Neural progenitor cell (in vitro differentiated cells): ENCODE results near the gene KRTAP5-6. TPM values are rescaled to one million over a fixed set of nuclear protein-coding genes. Genes with fewer than 3 reads are reported as not detected.

ENCODE experiments used
- DNase-seq: peaks from one replicate; pipeline ENCODE4 v3.0.0-alpha.2; 2016; ENCODE audit warnings: low spot score
- H2AFZ ChIP-seq: fragments of 200-600 bp; sonication (generic); replicated peaks from 2 replicates; pipeline ENCODE4 v1.6.1; 2016; ENCODE audit warnings: antibody characterized with exemption
- H3F3A ChIP-seq: fragments of 200-600 bp; sonication (generic); 2 replicates; pipeline ENCODE4 v1.6.1; 2016; ENCODE audit warnings: antibody characterized with exemption, low read depth
- H3K27ac ChIP-seq: fragments of 200-600 bp; sonication (generic); 2 replicates; pipeline ENCODE4 v1.5.1; 2016; ENCODE audit warnings: mild to moderate bottlenecking
- H3K27me3 ChIP-seq: fragments of 200-600 bp; sonication (generic); 2 replicates; pipeline ENCODE4 v1.6.1; 2016; ENCODE audit warnings: mild to moderate bottlenecking, moderate library complexity
- H3K36me3 ChIP-seq: fragments of 200-600 bp; sonication (generic); 2 replicates; pipeline ENCODE4 v1.5.1; 2016
- H3K4me1 ChIP-seq: fragments of 200-600 bp; sonication (generic); 2 replicates; pipeline ENCODE4 v1.6.1; 2016; ENCODE audit warnings: mixed run types
- H3K4me2 ChIP-seq: fragments of 200-600 bp; sonication (generic); 2 replicates; pipeline ENCODE4 v1.6.1; 2016
- H3K4me3 ChIP-seq: fragments of 200-600 bp; sonication (generic); 2 replicates; pipeline ENCODE4 v1.5.1; 2016
- H3K79me2 ChIP-seq: fragments of 200-600 bp; sonication (generic); 2 replicates; pipeline ENCODE4 v1.6.1; 2016; ENCODE audit warnings: low read depth
- H3K9ac ChIP-seq: fragments of 200-600 bp; sonication (generic); 2 replicates; pipeline ENCODE4 v1.6.1; 2016
- H3K9me3 ChIP-seq: fragments of 200-600 bp; sonication (generic); 2 replicates; pipeline ENCODE4 v1.5.1; 2016; ENCODE audit warnings: low read depth
- H4K20me1 ChIP-seq: fragments of 200-600 bp; sonication (generic); 2 replicates; pipeline ENCODE4 v1.6.1; 2016; ENCODE audit warnings: low read depth
- H3K27ac Mint-ChIP-seq: 3 replicates; pipeline ENCODE4 v1.8.0; 2021; ENCODE audit warnings: mixed read lengths
- H3K27me3 Mint-ChIP-seq: 2 replicates; pipeline ENCODE4 v1.8.0; 2022; ENCODE audit warnings: low read depth, mild to moderate bottlenecking, inconsistent platforms, moderate library complexity, mixed read lengths; ENCODE audit not compliant: insufficient read depth
- H3K36me3 Mint-ChIP-seq: 3 replicates; pipeline ENCODE4 v1.8.0; 2021; ENCODE audit warnings: mixed read lengths
- H3K4me1 Mint-ChIP-seq: 3 replicates; pipeline ENCODE4 v1.8.0; 2021; ENCODE audit warnings: mixed read lengths
- H3K4me3 Mint-ChIP-seq: 3 replicates; pipeline ENCODE4 v1.8.0; 2021; ENCODE audit warnings: mild to moderate bottlenecking, moderate library complexity, mixed read lengths
- H3K9me3 Mint-ChIP-seq: 3 replicates; pipeline ENCODE4 v1.8.0; 2020; ENCODE audit warnings: mixed read lengths
- EZH2 ChIP-seq: fragments of 200-600 bp; sonication (generic); IDR thresholded peaks from 2 replicates; pipeline ENCODE4 v1.6.1; 2017; ENCODE audit warnings: antibody characterized with exemption, mild to moderate bottlenecking, moderate library complexity
- EZH2phosphoT487 ChIP-seq: fragments of 200-600 bp; sonication (generic); IDR thresholded peaks from 2 replicates; pipeline ENCODE4 v1.6.1; 2017; ENCODE audit warnings: antibody characterized with exemption
- total RNA-seq: library from RNA; depleted of rRNA; stranded (reverse); fragments of >200 nt; gene quantifications from 2 replicates; pipeline ENCODE4 v1.2.3, GENCODE V29; 2015; ENCODE audit warnings: low replicate concordance
- TF ChIP-seq, protein P1 (sequence below): fragments of 200-600 bp; sonication (generic); IDR thresholded peaks from 2 replicates; pipeline ENCODE4 v1.5.1; 2017; ENCODE audit warnings: antibody characterized with exemption, mild to moderate bottlenecking

The KRTAP5-6 gene
- total RNA-seq, 1 donor from 2014 or later, result not detected

DNA sequence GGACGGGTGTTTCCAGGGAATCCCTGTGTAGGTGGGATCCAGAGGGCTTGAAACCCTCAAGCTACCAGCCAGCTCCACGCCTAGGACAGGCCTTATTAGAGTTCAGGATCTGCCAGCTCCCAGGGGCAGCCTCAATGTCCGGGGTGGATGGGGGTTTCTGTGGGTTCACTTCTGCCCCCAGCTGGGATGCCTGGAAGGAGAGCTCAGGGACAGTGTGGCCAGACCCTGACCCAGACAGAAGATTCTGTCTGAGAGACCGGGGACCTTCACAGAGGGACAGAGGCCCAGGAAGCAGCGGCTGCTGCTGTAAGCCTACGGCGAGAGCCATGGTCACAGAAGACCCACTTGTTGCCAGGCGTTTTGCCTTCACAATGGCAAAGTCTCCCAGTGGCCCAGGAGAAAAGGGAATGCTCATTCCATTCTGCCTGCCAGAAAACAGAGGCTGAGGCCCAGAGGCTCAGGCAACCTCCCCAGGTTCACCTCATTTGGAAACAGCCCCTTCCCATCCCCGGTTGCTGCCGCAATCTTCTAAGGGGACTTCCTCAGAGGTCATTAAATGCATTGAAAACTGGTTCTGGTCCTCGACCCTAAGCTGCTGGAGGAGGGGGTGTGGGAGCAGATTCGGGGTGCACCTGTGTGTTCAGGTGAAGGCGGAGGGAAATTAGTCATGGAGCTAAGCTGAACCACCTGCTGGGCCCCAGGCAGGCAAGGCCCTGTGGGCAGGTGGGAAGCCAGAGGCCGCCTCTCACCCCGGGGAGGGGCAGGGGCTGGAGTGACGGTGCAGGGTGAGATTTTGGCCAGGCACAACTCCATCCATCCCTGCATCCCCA, 4.9 kb upstream of the KRTAP5-6 start:
- TF ChIP-seq EZH2phosphoT487, result no peak
- TF ChIP-seq, protein P1, sequence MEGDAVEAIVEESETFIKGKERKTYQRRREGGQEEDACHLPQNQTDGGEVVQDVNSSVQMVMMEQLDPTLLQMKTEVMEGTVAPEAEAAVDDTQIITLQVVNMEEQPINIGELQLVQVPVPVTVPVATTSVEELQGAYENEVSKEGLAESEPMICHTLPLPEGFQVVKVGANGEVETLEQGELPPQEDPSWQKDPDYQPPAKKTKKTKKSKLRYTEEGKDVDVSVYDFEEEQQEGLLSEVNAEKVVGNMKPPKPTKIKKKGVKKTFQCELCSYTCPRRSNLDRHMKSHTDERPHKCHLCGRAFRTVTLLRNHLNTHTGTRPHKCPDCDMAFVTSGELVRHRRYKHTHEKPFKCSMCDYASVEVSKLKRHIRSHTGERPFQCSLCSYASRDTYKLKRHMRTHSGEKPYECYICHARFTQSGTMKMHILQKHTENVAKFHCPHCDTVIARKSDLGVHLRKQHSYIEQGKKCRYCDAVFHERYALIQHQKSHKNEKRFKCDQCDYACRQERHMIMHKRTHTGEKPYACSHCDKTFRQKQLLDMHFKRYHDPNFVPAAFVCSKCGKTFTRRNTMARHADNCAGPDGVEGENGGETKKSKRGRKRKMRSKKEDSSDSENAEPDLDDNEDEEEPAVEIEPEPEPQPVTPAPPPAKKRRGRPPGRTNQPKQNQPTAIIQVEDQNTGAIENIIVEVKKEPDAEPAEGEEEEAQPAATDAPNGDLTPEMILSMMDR, result no peak
- no peak for TF ChIP-seq EZH2
- Histone ChIP-seq H3K27ac (no peak overlapping the region), H3K9ac (no peak overlapping the region), H3K36me3 (no peaks in the 10 kb centered on the region), H3K4me3 (no peak overlapping the region), H3K27me3 (peaks cover 9% of the 10 kb centered on the region), H3K9me3 (no peaks in the 10 kb centered on the region), H2AFZ (no peak overlapping the region), H3K4me2 (no peak overlapping the region), H3F3A (peaks cover 3% of the 10 kb centered on the region), H3K79me2 (no peaks in the 10 kb centered on the region), H4K20me1 (no peaks in the 10 kb centered on the region), H3K4me1 (peaks cover 5% of the 10 kb centered on the region)
- Mint-ChIP-seq H3K4me3 (no peak overlapping the region), H3K4me1 (peaks cover 13% of the 10 kb centered on the region), H3K9me3 (no peaks in the 10 kb centered on the region), H3K27me3 (peaks cover 14% of the 10 kb centered on the region), H3K36me3 (no peaks in the 10 kb centered on the region), H3K27ac (no peak overlapping the region)
- no peak for DNase-seq

DNA sequence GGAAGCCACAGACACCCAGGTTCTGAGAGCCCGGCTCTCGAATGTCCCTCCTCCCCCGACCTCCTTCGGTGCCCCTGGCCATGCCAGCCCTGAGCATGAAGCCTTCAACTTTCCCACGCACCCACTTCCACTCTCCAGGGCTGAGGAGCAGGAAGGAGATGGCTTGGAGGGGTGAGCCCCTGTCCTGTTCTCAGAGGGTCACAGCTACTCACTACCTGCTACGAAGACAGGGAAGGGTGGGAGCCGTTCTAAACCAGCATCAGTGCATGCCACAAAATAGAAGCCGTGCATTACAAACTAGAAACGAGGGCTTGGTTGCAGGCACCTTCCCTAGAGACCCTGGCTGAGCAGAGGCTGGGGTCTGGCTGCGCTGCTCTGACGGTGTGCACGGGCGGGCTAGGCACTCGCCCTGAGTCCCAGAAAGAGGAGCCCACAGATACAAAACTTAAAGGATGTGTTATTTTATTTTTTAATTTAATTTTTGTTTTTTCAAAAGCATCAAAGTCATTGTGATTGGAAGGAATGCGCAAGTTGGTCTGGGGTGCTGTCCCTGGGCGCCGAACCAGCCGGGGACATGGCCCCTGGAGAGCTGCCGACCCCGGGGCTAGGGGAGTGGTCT, 4.2 kb upstream of the KRTAP5-6 start:
- H3K27me3 ChIP-seq, result peaks cover 9% of the 10 kb centered on the region
- Mint-ChIP-seq H3K27ac (no peak overlapping the region), H3K27me3 (peaks cover 14% of the 10 kb centered on the region), H3K9me3 (no peaks in the 10 kb centered on the region), H3K4me3 (peak overlapping the region; percentile 83), H3K4me1 (peaks cover 13% of the 10 kb centered on the region), H3K36me3 (no peaks in the 10 kb centered on the region)
- H3K27ac ChIP-seq, result no peak overlapping the region
- no peaks in the 10 kb centered on the region for H3K79me2 ChIP-seq
- no peak overlapping the region for H2AFZ ChIP-seq
- DNase-seq, result no peak
- H3K9ac ChIP-seq, result no peak overlapping the region
- no peaks in the 10 kb centered on the region for H4K20me1 ChIP-seq
- no peaks in the 10 kb centered on the region for H3K9me3 ChIP-seq
- H3K4me1 ChIP-seq, result peaks cover 5% of the 10 kb centered on the region
- H3K4me2 ChIP-seq, result peak overlapping the region; percentile 87
- no peak overlapping the region for H3K4me3 ChIP-seq
- no peaks in the 10 kb centered on the region for H3K36me3 ChIP-seq
- no peak for TF ChIP-seq EZH2
- TF ChIP-seq, protein P1, result no peak
- no peak for TF ChIP-seq EZH2phosphoT487
- H3F3A ChIP-seq, result peaks cover 3% of the 10 kb centered on the region

- Histone ChIP-seq H3K4me2 (peak overlapping the region; percentile 87), H3K4me3 (peak overlapping the region; percentile 48), H3K27ac (no peak overlapping the region), H4K20me1 (no peaks in the 10 kb centered on the region), H3F3A (peaks cover 3% of the 10 kb centered on the region), H3K79me2 (no peaks in the 10 kb centered on the region), H3K9ac (no peak overlapping the region), H2AFZ (peak overlapping the region; percentile 80), H3K36me3 (no peaks in the 10 kb centered on the region), H3K9me3 (no peaks in the 10 kb centered on the region), H3K4me1 (peaks cover 5% of the 10 kb centered on the region), H3K27me3 (peaks cover 9% of the 10 kb centered on the region)
- Mint-ChIP-seq H3K4me3 (peak overlapping the region; percentile 83), H3K27ac (peak overlapping the region; percentile 97), H3K9me3 (peaks cover 3% of the 10 kb centered on the region), H3K4me1 (peaks cover 13% of the 10 kb centered on the region), H3K27me3 (peaks cover 14% of the 10 kb centered on the region), H3K36me3 (no peaks in the 10 kb centered on the region)
- DNase-seq, result peak; percentile 85
- TF ChIP-seq, protein P1, result peak; percentile 92
- TF ChIP-seq EZH2, result no peak
Observed at GRCh38 chr11:1693327-1694063, 3.5 kb upstream of the KRTAP5-6 start.
